ENCODE results near the gene LRMDA. TPM values are rescaled to one million over a fixed set of nuclear protein-coding genes. Genes with fewer than 3 reads are reported as not detected.

Gene LRMDA
- total RNA-seq, 4 donors from 2014 or later = 7.3 to 20.1 (median 8.4) TPM

- H3K4me1 ChIP-seq = peaks cover 5 to 60% (median 23%) of the 10 kb centered on the region in 3 donors
These were observed 41.3 kb downstream of the LRMDA start for GRCh38 chr10:75472685-75473084.

DNA sequence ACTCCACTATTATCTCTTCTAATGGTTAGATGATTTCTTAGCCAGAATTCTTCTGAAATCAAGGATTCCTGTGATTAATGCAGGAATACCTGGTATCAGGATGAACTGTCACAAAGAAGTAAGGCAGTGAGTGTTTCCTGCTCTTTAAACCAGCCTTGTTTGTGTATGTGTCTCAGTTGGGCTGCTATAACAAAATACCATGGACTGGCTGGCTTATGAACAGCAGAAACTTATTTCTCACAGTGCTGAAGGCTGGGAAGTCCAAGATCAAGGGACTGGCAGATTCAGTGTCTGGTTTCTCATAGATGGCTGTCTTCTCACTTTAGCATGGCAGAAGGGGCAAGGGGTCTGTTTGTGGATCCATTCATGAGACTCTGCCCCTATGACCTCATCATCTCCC lies 42.7 kb downstream of the LRMDA start:
- H3K4me1 ChIP-seq = peaks cover 5 to 47% (median 17%) of the 10 kb centered on the region in 3 donors
- TF ChIP-seq EP300 (IDR thresholded peaks at IDR 0.05) (no peak), POLR2A (IDR thresholded peaks at IDR 0.05) (no peak), POLR2AphosphoS5 (IDR thresholded peaks at IDR 0.05) (no peak)
- TF ChIP-seq, protein P1, sequence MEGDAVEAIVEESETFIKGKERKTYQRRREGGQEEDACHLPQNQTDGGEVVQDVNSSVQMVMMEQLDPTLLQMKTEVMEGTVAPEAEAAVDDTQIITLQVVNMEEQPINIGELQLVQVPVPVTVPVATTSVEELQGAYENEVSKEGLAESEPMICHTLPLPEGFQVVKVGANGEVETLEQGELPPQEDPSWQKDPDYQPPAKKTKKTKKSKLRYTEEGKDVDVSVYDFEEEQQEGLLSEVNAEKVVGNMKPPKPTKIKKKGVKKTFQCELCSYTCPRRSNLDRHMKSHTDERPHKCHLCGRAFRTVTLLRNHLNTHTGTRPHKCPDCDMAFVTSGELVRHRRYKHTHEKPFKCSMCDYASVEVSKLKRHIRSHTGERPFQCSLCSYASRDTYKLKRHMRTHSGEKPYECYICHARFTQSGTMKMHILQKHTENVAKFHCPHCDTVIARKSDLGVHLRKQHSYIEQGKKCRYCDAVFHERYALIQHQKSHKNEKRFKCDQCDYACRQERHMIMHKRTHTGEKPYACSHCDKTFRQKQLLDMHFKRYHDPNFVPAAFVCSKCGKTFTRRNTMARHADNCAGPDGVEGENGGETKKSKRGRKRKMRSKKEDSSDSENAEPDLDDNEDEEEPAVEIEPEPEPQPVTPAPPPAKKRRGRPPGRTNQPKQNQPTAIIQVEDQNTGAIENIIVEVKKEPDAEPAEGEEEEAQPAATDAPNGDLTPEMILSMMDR (IDR thresholded peaks at IDR 0.05) = no peak
- no peak overlapping the region for H3K27ac ChIP-seq
- no peak overlapping the region for H3K4me3 ChIP-seq
- no peaks in the 10 kb centered on the region for H3K9me3 ChIP-seq
- no peak for ATAC-seq
- no peaks in the 10 kb centered on the region for H3K36me3 ChIP-seq
- H3K27me3 ChIP-seq = no peaks in the 10 kb centered on the region

More at GRCh38 chr10:75472685-75473084, 41.3 kb downstream of the LRMDA start:
- Histone ChIP-seq H3K36me3 (no peaks in the 10 kb centered on the region), H3K9me3 (no peaks in the 10 kb centered on the region), H3K27me3 (no peaks in the 10 kb centered on the region), H3K4me3 (no peak overlapping the region), H3K27ac (no peak overlapping the region)
- WGBS, 2 donors (ENCODE audit: low coverage in 1 of 2) = 100% methylated on average over 2 of the region's 2 CpGs; no CpG with 5 or more reads in 1 of the 2 donors
- TF ChIP-seq EP300 (IDR thresholded peaks at IDR 0.05) (no peak), POLR2AphosphoS5 (IDR thresholded peaks at IDR 0.05) (no peak), POLR2A (IDR thresholded peaks at IDR 0.05) (no peak)
- TF ChIP-seq, protein P1 (IDR thresholded peaks at IDR 0.05) = no peak
- no peak for ATAC-seq

GRCh38 chr10:75475460-75476182 lies 44.2 kb downstream of the LRMDA start:
- whole genome bisulfite sequencing, 2 donors (ENCODE audit: low coverage in 1 of 2) = 29 to 36% methylated on average over 4 to 5 of the region's 7 CpGs
- peak; percentile 57 for ATAC-seq

DNA sequence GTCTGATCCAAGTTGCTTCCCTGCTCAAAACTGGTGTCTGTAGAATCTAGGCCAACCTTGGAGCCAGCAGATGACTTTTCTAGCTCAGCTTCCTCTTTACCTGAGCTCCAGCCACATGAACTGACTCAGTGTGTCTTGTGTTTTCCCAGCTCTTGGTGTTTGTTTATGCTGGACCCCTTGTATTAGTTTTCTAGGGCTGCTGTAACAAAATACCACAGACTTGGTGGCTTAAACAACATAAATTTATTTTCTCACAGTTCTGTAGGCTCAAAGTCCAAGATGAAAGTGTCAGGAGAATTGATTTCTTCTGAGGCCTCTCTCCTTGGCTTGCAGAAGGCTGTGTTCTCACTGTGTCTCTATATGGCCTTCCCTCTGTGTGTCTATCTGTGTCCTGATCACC lies 45.1 kb downstream of the LRMDA start:
- ATAC-seq = no peak
- H3K9me3 ChIP-seq = no peaks in the 10 kb centered on the region
- no peak overlapping the region for H3K27ac ChIP-seq

More at GRCh38 chr10:75475460-75476182, 44.2 kb downstream of the LRMDA start:
- Histone ChIP-seq H3K9me3 (no peaks in the 10 kb centered on the region), H3K4me1 (peaks cover 0 to 32% (median 2%) of the 10 kb centered on the region in 3 donors), H3K36me3 (no peaks in the 10 kb centered on the region), H3K27ac (peak overlapping the region in 3 of 4 donors; percentile 1 to 37 (median 5)), H3K4me3 (no peak overlapping the region), H3K27me3 (no peaks in the 10 kb centered on the region)
- TF ChIP-seq POLR2AphosphoS5 (IDR thresholded peaks at IDR 0.05) (peak; percentile 26), EP300 (IDR thresholded peaks at IDR 0.05) (no peak), POLR2A (IDR thresholded peaks at IDR 0.05) (no peak)
- TF ChIP-seq, protein P1 (IDR thresholded peaks at IDR 0.05) = no peak

More for the DNA sequence above, 45.1 kb downstream of the LRMDA start:
- Histone ChIP-seq H3K4me1 (peaks cover 0 to 23% (median 0%) of the 10 kb centered on the region in 3 donors), H3K27me3 (no peaks in the 10 kb centered on the region), H3K4me3 (no peak overlapping the region), H3K36me3 (no peaks in the 10 kb centered on the region)
- TF ChIP-seq EP300 (IDR thresholded peaks at IDR 0.05) (no peak), POLR2A (IDR thresholded peaks at IDR 0.05) (no peak), POLR2AphosphoS5 (IDR thresholded peaks at IDR 0.05) (no peak)
- TF ChIP-seq, protein P1 (IDR thresholded peaks at IDR 0.05) = no peak
